GM23338 (cell line): ENCODE data around the gene CNN3. TPM values are rescaled to one million over a fixed set of nuclear protein-coding genes. Genes with fewer than 3 reads are reported as not detected.

Source experiments
- ATAC-seq: fragments of 200-7000 bp; cut with Tn5 transposase; 3 replicates; pipeline ENCODE4 v1.9.1; 2020
- DNase-seq: peaks from one replicate; pipeline ENCODE4 v3.0.0-alpha.2; 2015; ENCODE audit warnings: low spot score
- H2AFZ ChIP-seq: fragments of 200-600 bp; sonication (generic); 2 replicates; pipeline ENCODE4 v1.8.0; 2016; ENCODE audit warnings: antibody characterized with exemption, mild to moderate bottlenecking, moderate library complexity
- H3F3A ChIP-seq: fragments of 200-600 bp; sonication (generic); replicated peaks from 2 replicates; pipeline ENCODE4 v1.8.0; 2017; ENCODE audit warnings: antibody characterized with exemption, mixed run types, low read depth
- H3K27ac ChIP-seq: fragments of 200-600 bp; sonication (generic); 2 replicates; pipeline ENCODE4 v1.6.1; 2016; ENCODE audit warnings: low read depth
- H3K27me3 ChIP-seq: fragments of 200-600 bp; sonication (generic); 2 replicates; pipeline ENCODE4 v1.8.0; 2016; ENCODE audit warnings: mild to moderate bottlenecking, mixed run types, moderate library complexity; ENCODE audit not compliant: insufficient read depth
- H3K36me3 ChIP-seq: fragments of 200-600 bp; sonication (generic); 2 replicates; pipeline ENCODE4 v1.8.0; 2016; ENCODE audit warnings: mild to moderate bottlenecking; ENCODE audit not compliant: insufficient read depth
- H3K4me1 ChIP-seq: fragments of 200-600 bp; sonication (generic); 2 replicates; pipeline ENCODE4 v1.8.0; 2016; ENCODE audit warnings: mild to moderate bottlenecking, moderate library complexity; ENCODE audit not compliant: insufficient read depth
- H3K4me2 ChIP-seq: fragments of 200-600 bp; sonication (generic); 2 replicates; pipeline ENCODE4 v1.7.1; 2017; ENCODE audit warnings: mixed run types
- H3K4me3 ChIP-seq: fragments of 200-600 bp; sonication (generic); 2 replicates; pipeline ENCODE4 v1.6.1; 2016; ENCODE audit warnings: mixed run types
- H3K79me2 ChIP-seq: fragments of 200-600 bp; sonication (generic); replicated peaks from 2 replicates; pipeline ENCODE4 v1.8.0; 2017; ENCODE audit warnings: mild to moderate bottlenecking; ENCODE audit not compliant: insufficient read depth
- H3K9me2 ChIP-seq: fragments of 200-600 bp; sonication (generic); 2 replicates; pipeline ENCODE4 v1.8.0; 2017; ENCODE audit not compliant: insufficient read depth
- H4K20me1 ChIP-seq: fragments of 200-600 bp; sonication (generic); replicated peaks from 2 replicates; pipeline ENCODE4 v1.8.0; 2017; ENCODE audit warnings: mild to moderate bottlenecking; ENCODE audit not compliant: insufficient read depth
- H3K27ac Mint-ChIP-seq: 2 replicates; pipeline ENCODE4 v1.8.0; 2020; ENCODE audit warnings: inconsistent platforms, mild to moderate bottlenecking, moderate library complexity, mixed read lengths
- H3K27me3 Mint-ChIP-seq: 3 replicates; pipeline ENCODE4 v1.8.0; 2022; ENCODE audit warnings: low read depth, mild to moderate bottlenecking, moderate library complexity, mixed read lengths, inconsistent platforms; ENCODE audit not compliant: insufficient read depth, poor library complexity
- H3K36me3 Mint-ChIP-seq: 3 replicates; pipeline ENCODE4 v1.8.0; 2021; ENCODE audit warnings: low read depth, mild to moderate bottlenecking, inconsistent platforms, moderate library complexity, mixed read lengths
- H3K4me1 Mint-ChIP-seq: 3 replicates; pipeline ENCODE4 v1.8.0; 2020; ENCODE audit warnings: mild to moderate bottlenecking, inconsistent platforms, mixed read lengths
- H3K4me3 Mint-ChIP-seq: 3 replicates; pipeline ENCODE4 v1.8.0; 2021; ENCODE audit warnings: moderate library complexity, mild to moderate bottlenecking, inconsistent platforms, mixed read lengths
- H3K9me3 Mint-ChIP-seq: 3 replicates; pipeline ENCODE4 v1.8.0; 2020; ENCODE audit warnings: moderate library complexity, mild to moderate bottlenecking, inconsistent platforms, mixed read lengths
- ETS1 ChIP-seq: IDR thresholded peaks from 2 replicates; pipeline ENCODE4 v1.6.1; 2016; ENCODE audit warnings: antibody characterized with exemption
- EZH2 ChIP-seq: fragments of 200-600 bp; sonication (generic); IDR thresholded peaks from one replicate; pipeline ENCODE4 v1.8.0; 2017; ENCODE audit warnings: antibody characterized with exemption, mild to moderate bottlenecking, low read depth; ENCODE audit not compliant: unreplicated experiment
- EZH2phosphoT487 ChIP-seq: fragments of 200-600 bp; sonication (generic); IDR thresholded peaks from one replicate; pipeline ENCODE4 v1.8.1; 2018; ENCODE audit warnings: antibody characterized with exemption; ENCODE audit not compliant: unreplicated experiment
- JUNB ChIP-seq: IDR thresholded peaks from one replicate; pipeline ENCODE4 v1.6.1; 2016; ENCODE audit warnings: antibody characterized with exemption; ENCODE audit not compliant: unreplicated experiment
- NANOG ChIP-seq: IDR thresholded peaks from 2 replicates; pipeline ENCODE4 v1.6.1; 2016; ENCODE audit warnings: antibody characterized with exemption, borderline replicate concordance
- REST ChIP-seq: IDR thresholded peaks from one replicate; pipeline ENCODE4 v1.6.1; 2018; ENCODE audit warnings: antibody characterized with exemption; ENCODE audit not compliant: unreplicated experiment
- STAT1 ChIP-seq: IDR thresholded peaks from one replicate; pipeline ENCODE4 v1.6.1; 2016; ENCODE audit warnings: antibody characterized with exemption; ENCODE audit not compliant: unreplicated experiment
- ZNF331 ChIP-seq: fragments of 250-450 bp; sonication (Bioruptor Pico); IDR thresholded peaks from 2 replicates; pipeline ENCODE4 v1.5.0; 2020; ENCODE audit warnings: low read depth, mild to moderate bottlenecking, moderate library complexity
- polyA plus RNA-seq: library from polyadenylated mRNA; unstranded; fragments of >200 nt; fragmentation: Nextera tagmentation; extraction: Ambion mirVana; gene quantifications from 2 replicates; pipeline ENCODE4 v1.2.1, GENCODE V29; 2016
- total RNA-seq: library from RNA; depleted of rRNA; stranded (reverse); fragments of >200 nt; shearing (Covaris generic); gene quantifications from 2 replicates; pipeline ENCODE4 v1.2.3, GENCODE V29; 2014

CNN3 gene
- total and polyA plus RNA-seq, 2 experiments from 2014 or later = 220 to 312 TPM

GRCh38 chr1:94862718-94863117, 64.2 kb downstream of the CNN3 start:
- H3K27ac ChIP-seq = no peak overlapping the region

GRCh38 chr1:94859174-94859573, 67.7 kb downstream of the CNN3 start:
- Histone ChIP-seq H3K9me2 (peaks cover 6% of the 10 kb centered on the region; the same call in 1 of the 2 replicates), H3K27ac (no peak overlapping the region), H3F3A (no peaks in the 10 kb centered on the region), H4K20me1 (no peaks in the 10 kb centered on the region), H3K36me3 (no peaks in the 10 kb centered on the region), H3K4me2 (no peak overlapping the region), H3K4me3 (no peak overlapping the region), H2AFZ (no peak overlapping the region), H3K79me2 (no peaks in the 10 kb centered on the region), H3K4me1 (peaks cover 22% of the 10 kb centered on the region), H3K27me3 (no peaks in the 10 kb centered on the region)
- Mint-ChIP-seq H3K9me3 (no peaks in the 10 kb centered on the region), H3K27ac (no peak overlapping the region), H3K36me3 (no peaks in the 10 kb centered on the region), H3K4me3 (no peak overlapping the region), H3K27me3 (peaks cover 3% of the 10 kb centered on the region), H3K4me1 (peaks cover 32% of the 10 kb centered on the region)
- no peak for TF ChIP-seq STAT1
- TF ChIP-seq EZH2phosphoT487 = no peak
- no peak for TF ChIP-seq ETS1
- no peak for TF ChIP-seq ZNF331 (CRISPR knock-in tag)
- no peak for TF ChIP-seq NANOG
- TF ChIP-seq JUNB = no peak
- TF ChIP-seq REST = no peak
- no peak for TF ChIP-seq EZH2
- no peak for ATAC-seq
- no peak for DNase-seq

More at GRCh38 chr1:94862718-94863117, 64.2 kb downstream of the CNN3 start:
- Mint-ChIP-seq H3K4me1 (peaks cover 61% of the 10 kb centered on the region), H3K4me3 (no peak overlapping the region), H3K36me3 (no peaks in the 10 kb centered on the region), H3K27ac (no peak overlapping the region), H3K9me3 (no peaks in the 10 kb centered on the region), H3K27me3 (peaks cover 3% of the 10 kb centered on the region)
- Histone ChIP-seq H3F3A (no peaks in the 10 kb centered on the region), H3K79me2 (no peaks in the 10 kb centered on the region), H3K9me2 (peaks cover 6% of the 10 kb centered on the region; the same call in 1 of the 2 replicates), H3K27me3 (no peaks in the 10 kb centered on the region), H3K36me3 (no peaks in the 10 kb centered on the region), H3K4me2 (0 out of 2 replicates have a peak overlapping the region, but pooled peaks have one; percentile 11), H3K4me3 (no peak overlapping the region), H2AFZ (no peak overlapping the region), H3K4me1 (peaks cover 41% of the 10 kb centered on the region), H4K20me1 (no peaks in the 10 kb centered on the region)
- ATAC-seq (peak; percentile 54), DNase-seq (no peak)
- TF ChIP-seq EZH2 (no peak), EZH2phosphoT487 (no peak)
